ENCODE data around the gene TANC1. TPM values are rescaled to one million over a fixed set of nuclear protein-coding genes. Genes with fewer than 3 reads are reported as not detected.
A peak's percentile ranks its signal among the peaks of the same experiment; 100 is the strongest.

TANC1 gene
- total RNA-seq, 1 experiment from 2014 or later: 21.1 TPM

GRCh38 chr2:158948964-158949699 lies 19.3 kb upstream of the TANC1 start:
- H3K4me1 Mint-ChIP-seq (ENCODE audit: low read depth, unreplicated experiment): peaks cover 29% of the 10 kb centered on the region
- H3K27ac Mint-ChIP-seq (ENCODE audit: unreplicated experiment): peak overlapping the region; percentile 13
- H3K4me3 Mint-ChIP-seq (ENCODE audit: unreplicated experiment): peak overlapping the region; percentile 28
- Histone ChIP-seq H3K27me3 (replicated peaks; ENCODE audit: control insufficient read depth, insufficient read depth, low read length) (no peaks in the 10 kb centered on the region), H3K4me1 (peaks cover 34% of the 10 kb centered on the region), H3K36me3 (ENCODE audit: control insufficient read depth, insufficient read depth, low read length) (no peaks in the 10 kb centered on the region), H3K9me3 (no peaks in the 10 kb centered on the region), H3K4me3 (ENCODE audit: low read depth, low read length) (no peak overlapping the region)
- peaks cover 10% of the 10 kb centered on the region for H3K36me3 Mint-ChIP-seq (ENCODE audit: insufficient read depth, unreplicated experiment)
- intact Hi-C loops (cut with micrococcal nuclease; ENCODE audit: unreplicated experiment): loop anchor here (1.0 to 5.0 kb wide), 4 partner anchors 18 to 171 kb away; no protein-coding TSS in a partner anchor
- no TSS peak for BruUV-seq (replicated peaks)
- H3K27me3 Mint-ChIP-seq (ENCODE audit: insufficient read depth, unreplicated experiment): no peaks in the 10 kb centered on the region
- no peaks in the 10 kb centered on the region for H3K9me3 Mint-ChIP-seq (ENCODE audit: unreplicated experiment)
- no peak for TF ChIP-seq CTCF (IDR thresholded peaks at IDR 0.05; ENCODE audit: insufficient read depth in 1 of 2, low read depth in 1 of 2, low read length in 1 of 2, severe bottlenecking in 1 of 2, unreplicated experiment in 1 of 2)
- CTCF ChIA-PET: no interaction called here
- peak in 1 of 2 experiments; percentile 71 for DNase-seq
- POLR2A ChIA-PET: no interaction called here

DNA sequence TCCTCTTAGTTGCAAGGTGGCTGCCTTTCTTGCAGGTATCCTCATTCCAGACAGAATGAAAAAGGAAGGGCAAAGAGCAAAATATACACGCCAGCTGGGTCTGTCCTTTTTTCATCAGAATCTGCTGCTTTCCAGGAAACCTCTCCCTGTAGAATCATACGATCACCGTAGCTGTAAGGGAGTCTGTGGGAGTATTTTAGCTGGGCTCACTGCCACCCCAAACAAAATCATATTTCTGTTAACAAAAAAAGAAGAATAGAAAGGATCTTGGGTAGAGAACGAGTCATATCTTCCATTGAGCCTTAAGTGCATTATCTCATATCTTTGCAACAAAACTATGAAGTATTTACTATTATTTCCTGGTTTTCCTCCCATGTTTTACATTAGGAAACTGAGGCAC lies 15.0 kb upstream of the TANC1 start:
- CTCF ChIA-PET: interaction anchor here (0.7 kb wide), 1 partner anchor 20 kb away, joined by 8 read pairs; no protein-coding TSS in a partner anchor
- peaks cover 30% of the 10 kb centered on the region for H3K4me1 Mint-ChIP-seq (ENCODE audit: low read depth, unreplicated experiment)
- intact Hi-C loops (cut with micrococcal nuclease; ENCODE audit: unreplicated experiment): no loop called here
- H3K4me1 ChIP-seq: peaks cover 32% of the 10 kb centered on the region
- DNase-seq: no peak
- H3K9me3 Mint-ChIP-seq (ENCODE audit: unreplicated experiment): no peaks in the 10 kb centered on the region
- BruUV-seq (replicated peaks): no TSS peak
- peaks cover 10% of the 10 kb centered on the region for H3K36me3 Mint-ChIP-seq (ENCODE audit: insufficient read depth, unreplicated experiment)
- H3K36me3 ChIP-seq (ENCODE audit: control insufficient read depth, insufficient read depth, low read length): no peaks in the 10 kb centered on the region
- peak overlapping the region; percentile 80 for H3K27ac Mint-ChIP-seq (ENCODE audit: unreplicated experiment)
- TF ChIP-seq CTCF (IDR thresholded peaks at IDR 0.05; ENCODE audit: insufficient read depth in 1 of 2, low read depth in 1 of 2, low read length in 1 of 2, severe bottlenecking in 1 of 2, unreplicated experiment in 1 of 2): no peak
- H3K4me3 ChIP-seq (ENCODE audit: low read depth, low read length): no peak overlapping the region
- H3K27me3 Mint-ChIP-seq (ENCODE audit: insufficient read depth, unreplicated experiment): no peaks in the 10 kb centered on the region
- no peaks in the 10 kb centered on the region for H3K9me3 ChIP-seq
- POLR2A ChIA-PET: interaction anchor here (0.7 kb wide), 1 partner anchor 77 kb away, joined by 6 read pairs; no protein-coding TSS in a partner anchor
- no peak overlapping the region for H3K4me3 Mint-ChIP-seq (ENCODE audit: unreplicated experiment)
- no peaks in the 10 kb centered on the region for H3K27me3 ChIP-seq (replicated peaks; ENCODE audit: control insufficient read depth, insufficient read depth, low read length)

- BruUV-seq (replicated peaks): no TSS peak
- H3K4me3 Mint-ChIP-seq (ENCODE audit: unreplicated experiment): no peak overlapping the region
- H3K4me3 ChIP-seq (ENCODE audit: low read depth, low read length): no peak overlapping the region
Observed at GRCh38 chr2:158953926-158954763, 14.3 kb upstream of the TANC1 start.

More at GRCh38 chr2:158953926-158954763, 14.3 kb upstream of the TANC1 start:
- H3K27me3 Mint-ChIP-seq (ENCODE audit: insufficient read depth, unreplicated experiment): no peaks in the 10 kb centered on the region
- peaks cover 26% of the 10 kb centered on the region for H3K4me1 ChIP-seq
- peak overlapping the region; percentile 80 for H3K27ac Mint-ChIP-seq (ENCODE audit: unreplicated experiment)
- H3K36me3 Mint-ChIP-seq (ENCODE audit: insufficient read depth, unreplicated experiment): peaks cover 8% of the 10 kb centered on the region
- H3K36me3 ChIP-seq (ENCODE audit: control insufficient read depth, insufficient read depth, low read length): no peaks in the 10 kb centered on the region
- no peaks in the 10 kb centered on the region for H3K9me3 ChIP-seq
- H3K9me3 Mint-ChIP-seq (ENCODE audit: unreplicated experiment): no peaks in the 10 kb centered on the region
- CTCF ChIA-PET: interaction anchor here (0.7 kb wide), 2 partner anchors 13 to 19 kb away, joined by 3 to 8 read pairs; no protein-coding TSS in a partner anchor
- no peaks in the 10 kb centered on the region for H3K27me3 ChIP-seq (replicated peaks; ENCODE audit: control insufficient read depth, insufficient read depth, low read length)
- intact Hi-C loops (cut with micrococcal nuclease; ENCODE audit: unreplicated experiment): no loop called here
- peaks cover 23% of the 10 kb centered on the region for H3K4me1 Mint-ChIP-seq (ENCODE audit: low read depth, unreplicated experiment)
- POLR2A ChIA-PET: interaction anchor here (0.5 to 0.7 kb wide), 2 partner anchors 76 to 111 kb away, joined by 3 to 6 read pairs; no protein-coding TSS in a partner anchor
- no peak for TF ChIP-seq CTCF (IDR thresholded peaks at IDR 0.05; ENCODE audit: insufficient read depth in 1 of 2, low read depth in 1 of 2, low read length in 1 of 2, severe bottlenecking in 1 of 2, unreplicated experiment in 1 of 2)
- peak; percentile 62 to 71 for DNase-seq

Data from Caco-2 (cell line).